ENCODE measurements around the gene SYTL3.

SYTL3 gene

GRCh38 chr6:158619922-158620801 lies 29.7 kb upstream of the SYTL3 start:
- no peaks in the 10 kb centered on the region for H3K79me2 ChIP-seq (ENCODE audit: insufficient read depth, low read length)
- no peaks in the 10 kb centered on the region for H3K4me1 ChIP-seq (ENCODE audit: insufficient read depth, low read length, severe bottlenecking)
- no peaks in the 10 kb centered on the region for H3F3A ChIP-seq (ENCODE audit: insufficient read depth, low read length)
- H3K4me3 ChIP-seq (ENCODE audit: low read depth, low read length, poor library complexity, severe bottlenecking) = no peak overlapping the region
- peaks cover 8% of the 10 kb centered on the region for H3K36me3 ChIP-seq (ENCODE audit: insufficient read depth, low read length)
- H3K9ac ChIP-seq (ENCODE audit: low read length) = no peak overlapping the region
- no peaks in the 10 kb centered on the region for H3K9me3 ChIP-seq (ENCODE audit: low read length)
- no peaks in the 10 kb centered on the region for H4K20me1 ChIP-seq (ENCODE audit: insufficient read depth, low read length)
- H3K27ac ChIP-seq (ENCODE audit: low read depth, low read length, poor library complexity, severe bottlenecking) = no peak overlapping the region
- H2AFZ ChIP-seq (ENCODE audit: low read length) = no peak overlapping the region
- H3K9me2 ChIP-seq (ENCODE audit: low read depth, low read length) = no peaks in the 10 kb centered on the region
- H3K27me3 ChIP-seq (ENCODE audit: insufficient read depth, low read length) = no peaks in the 10 kb centered on the region
- no peak overlapping the region for H3K4me2 ChIP-seq (ENCODE audit: low read length)
- TF ChIP-seq EZH2 (IDR thresholded peaks at IDR 0.05; ENCODE audit: borderline replicate concordance, low read length) = no peak
- TF ChIP-seq, protein P1, sequence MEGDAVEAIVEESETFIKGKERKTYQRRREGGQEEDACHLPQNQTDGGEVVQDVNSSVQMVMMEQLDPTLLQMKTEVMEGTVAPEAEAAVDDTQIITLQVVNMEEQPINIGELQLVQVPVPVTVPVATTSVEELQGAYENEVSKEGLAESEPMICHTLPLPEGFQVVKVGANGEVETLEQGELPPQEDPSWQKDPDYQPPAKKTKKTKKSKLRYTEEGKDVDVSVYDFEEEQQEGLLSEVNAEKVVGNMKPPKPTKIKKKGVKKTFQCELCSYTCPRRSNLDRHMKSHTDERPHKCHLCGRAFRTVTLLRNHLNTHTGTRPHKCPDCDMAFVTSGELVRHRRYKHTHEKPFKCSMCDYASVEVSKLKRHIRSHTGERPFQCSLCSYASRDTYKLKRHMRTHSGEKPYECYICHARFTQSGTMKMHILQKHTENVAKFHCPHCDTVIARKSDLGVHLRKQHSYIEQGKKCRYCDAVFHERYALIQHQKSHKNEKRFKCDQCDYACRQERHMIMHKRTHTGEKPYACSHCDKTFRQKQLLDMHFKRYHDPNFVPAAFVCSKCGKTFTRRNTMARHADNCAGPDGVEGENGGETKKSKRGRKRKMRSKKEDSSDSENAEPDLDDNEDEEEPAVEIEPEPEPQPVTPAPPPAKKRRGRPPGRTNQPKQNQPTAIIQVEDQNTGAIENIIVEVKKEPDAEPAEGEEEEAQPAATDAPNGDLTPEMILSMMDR (IDR thresholded peaks at IDR 0.05; ENCODE audit: low read length) = no peak

DNA sequence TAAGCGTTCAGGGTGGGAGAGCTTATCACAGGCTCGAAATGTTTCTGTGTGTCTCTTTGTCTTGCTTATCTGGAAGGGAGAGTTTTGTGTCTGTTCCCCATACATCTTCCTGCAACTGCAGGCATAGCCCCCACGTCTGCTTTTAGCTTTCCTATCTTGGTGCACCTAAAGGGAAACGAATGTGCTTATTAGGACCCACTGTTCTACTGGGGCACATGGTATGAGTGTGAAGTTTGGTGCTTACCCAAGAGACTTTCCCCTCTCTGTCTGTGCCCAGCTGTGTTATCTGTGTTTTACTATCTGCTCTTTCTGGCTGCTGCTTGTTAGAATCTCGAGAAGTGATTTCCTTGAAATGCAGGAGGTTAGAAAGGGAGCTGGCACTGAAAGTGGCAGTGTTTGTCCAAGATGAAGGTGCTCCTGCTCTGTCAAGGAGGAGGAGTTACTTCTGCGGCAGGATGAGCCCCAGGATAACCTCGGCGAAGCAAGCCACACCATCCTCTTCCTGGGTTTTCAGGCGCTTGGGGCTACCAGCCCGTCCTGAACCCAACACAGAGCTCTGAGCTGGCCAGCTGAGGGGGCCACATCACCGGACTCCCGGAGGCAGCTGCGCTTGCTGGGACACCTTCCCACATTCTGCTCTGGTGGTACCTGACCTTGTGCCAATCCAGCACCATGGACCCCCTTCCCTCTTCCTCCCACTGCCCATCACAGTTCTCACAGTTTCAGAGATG lies 28.7 kb upstream of the SYTL3 start:
- no peak overlapping the region for H3K4me3 ChIP-seq (ENCODE audit: low read depth, low read length, poor library complexity, severe bottlenecking)
- no peaks in the 10 kb centered on the region for H3K79me2 ChIP-seq (ENCODE audit: insufficient read depth, low read length)
- H4K20me1 ChIP-seq (ENCODE audit: insufficient read depth, low read length) = no peaks in the 10 kb centered on the region
- no peaks in the 10 kb centered on the region for H3K9me2 ChIP-seq (ENCODE audit: low read depth, low read length)
- no peaks in the 10 kb centered on the region for H3K27me3 ChIP-seq (ENCODE audit: insufficient read depth, low read length)
- H3K4me2 ChIP-seq (ENCODE audit: low read length) = no peak overlapping the region
- H2AFZ ChIP-seq (ENCODE audit: low read length) = no peak overlapping the region
- no peaks in the 10 kb centered on the region for H3F3A ChIP-seq (ENCODE audit: insufficient read depth, low read length)
- no peaks in the 10 kb centered on the region for H3K9me3 ChIP-seq (ENCODE audit: low read length)
- H3K27ac ChIP-seq (ENCODE audit: low read depth, low read length, poor library complexity, severe bottlenecking) = no peak overlapping the region
- H3K9ac ChIP-seq (ENCODE audit: low read length) = no peak overlapping the region
- H3K4me1 ChIP-seq (ENCODE audit: insufficient read depth, low read length, severe bottlenecking) = no peaks in the 10 kb centered on the region
- TF ChIP-seq, protein P1 (IDR thresholded peaks at IDR 0.05; ENCODE audit: low read length) = no peak
- no peak for TF ChIP-seq EZH2 (IDR thresholded peaks at IDR 0.05; ENCODE audit: borderline replicate concordance, low read length)
- H3K36me3 ChIP-seq (ENCODE audit: insufficient read depth, low read length) = peaks cover 14% of the 10 kb centered on the region; the same call in 1 of the 2 replicates

- no peaks in the 10 kb centered on the region for H3K27me3 ChIP-seq (ENCODE audit: insufficient read depth, low read length)
- no peaks in the 10 kb centered on the region for H3K9me2 ChIP-seq (ENCODE audit: low read depth, low read length)
- peaks cover 19% of the 10 kb centered on the region; the same call in 1 of the 2 replicates for H3K36me3 ChIP-seq (ENCODE audit: insufficient read depth, low read length)
- H3K27ac ChIP-seq (ENCODE audit: low read depth, low read length, poor library complexity, severe bottlenecking) = no peak overlapping the region
- no peak overlapping the region for H2AFZ ChIP-seq (ENCODE audit: low read length)
- H3K9ac ChIP-seq (ENCODE audit: low read length) = no peak overlapping the region
- no peaks in the 10 kb centered on the region for H3K9me3 ChIP-seq (ENCODE audit: low read length)
- no peaks in the 10 kb centered on the region for H4K20me1 ChIP-seq (ENCODE audit: insufficient read depth, low read length)
- no peak for TF ChIP-seq EZH2 (IDR thresholded peaks at IDR 0.05; ENCODE audit: borderline replicate concordance, low read length)
- TF ChIP-seq, protein P1 (IDR thresholded peaks at IDR 0.05; ENCODE audit: low read length) = no peak
- H3F3A ChIP-seq (ENCODE audit: insufficient read depth, low read length) = no peaks in the 10 kb centered on the region
- H3K79me2 ChIP-seq (ENCODE audit: insufficient read depth, low read length) = no peaks in the 10 kb centered on the region
- H3K4me1 ChIP-seq (ENCODE audit: insufficient read depth, low read length, severe bottlenecking) = no peaks in the 10 kb centered on the region
- H3K4me2 ChIP-seq (ENCODE audit: low read length) = no peak overlapping the region
- no peak overlapping the region for H3K4me3 ChIP-seq (ENCODE audit: low read depth, low read length, poor library complexity, severe bottlenecking)
These were observed 27.9 kb upstream of the SYTL3 start for GRCh38 chr6:158621694-158622544.
